Measurements from ENCODE around the gene HERPUD1. TPM values are rescaled to one million over a fixed set of nuclear protein-coding genes. Genes with fewer than 3 reads are reported as not detected.
A peak's percentile ranks its signal among the peaks of the same experiment; 100 is the strongest.

HERPUD1 gene
- total and polyA plus RNA-seq, 2 of the 8 experiments (the other 6 are each of a cell fraction or from before 2014, with no cell fraction given) = 23.3 to 34.7 TPM

- no peak for TF ChIP-seq RNF2 (IDR thresholded peaks at IDR 0.05; ENCODE audit: borderline replicate concordance, low read depth, low read length, missing control alignments, poor library complexity, severe bottlenecking)
- TF ChIP-seq CREB1 (IDR thresholded peaks at IDR 0.05) = no peak
- TF ChIP-seq MAFK (IDR thresholded peaks at IDR 0.05; ENCODE audit: low read depth, low read length) = no peak
- TF ChIP-seq SIN3A (conservative IDR thresholded peaks at IDR 0.05 in 1 of 2, IDR thresholded peaks at IDR 0.05 in 1 of 2; ENCODE audit: low read depth in 1 of 2, low read length in 2 of 2) = no peak
- TF ChIP-seq BCL11A (IDR thresholded peaks at IDR 0.05; ENCODE audit: low read depth in 2 of 2, low read length in 2 of 2) = no peak
- Histone ChIP-seq H3K4me3 (ENCODE audit: extremely low read depth in 1 of 4, insufficient read depth in 2 of 4, low read depth in 3 of 4, low read length in 4 of 4) (no peak overlapping the region), H3K36me3 (ENCODE audit: control insufficient read depth in 2 of 4, insufficient read depth in 4 of 4, low read length in 3 of 4) (no peaks in the 10 kb centered on the region), H3K27me3 (replicated peaks in 1 of 4; ENCODE audit: control insufficient read depth in 3 of 4, extremely low read depth in 1 of 4, insufficient read depth in 3 of 4, low read length in 3 of 4) (peaks cover 0 to 17% (median 16%) of the 10 kb centered on the region in 4 experiments; a peak in 6 of 7 replicates), H3K9me3 (ENCODE audit: insufficient read depth in 2 of 2, low read depth in 1 of 2, low read length in 1 of 2) (no peaks in the 10 kb centered on the region), H2AFZ (ENCODE audit: low read length) (peak overlapping the region; percentile 19; the same call in 1 of the 2 replicates), H3K4me1 (replicated peaks in 1 of 4; ENCODE audit: control insufficient read depth in 3 of 4, insufficient read depth in 4 of 4, low read length in 3 of 4) (peaks cover 0 to 5% (median 0%) of the 10 kb centered on the region in 4 experiments; a peak in 2 of 7 replicates), H2BK20ac (ENCODE audit: low read length) (no peak overlapping the region), H2BK5ac (ENCODE audit: low read depth, low read length) (no peak overlapping the region), H4K5ac (ENCODE audit: insufficient read length, low read depth, low read length) (no peak overlapping the region), H3K79me1 (ENCODE audit: low read depth, low read length) (no peaks in the 10 kb centered on the region), H3K4ac (replicated peaks; ENCODE audit: insufficient read length, low read depth, low read length) (no peak overlapping the region), H3K18ac (ENCODE audit: extremely low read depth, low read length) (no peak overlapping the region), H3K56ac (replicated peaks; ENCODE audit: insufficient read length, low read depth, low read length) (no peak overlapping the region), H2BK12ac (ENCODE audit: low read depth, low read length) (no peak overlapping the region), H3K23ac (ENCODE audit: insufficient read length) (no peak overlapping the region), H4K8ac (ENCODE audit: extremely low read depth, insufficient read depth, low read length) (no peak overlapping the region), H2AK5ac (ENCODE audit: low read depth, low read length) (no peak overlapping the region), H3K27ac (ENCODE audit: low read depth, low read length) (no peak overlapping the region), H4K20me1 (replicated peaks in 1 of 2; ENCODE audit: control insufficient read depth in 1 of 2, insufficient read depth in 2 of 2, low read length in 2 of 2) (no peaks in the 10 kb centered on the region), H3K4me2 (ENCODE audit: insufficient read depth in 1 of 2, low read depth in 2 of 2, low read length in 2 of 2) (no peak overlapping the region), H3K14ac (ENCODE audit: insufficient read length) (no peak overlapping the region), H3K9ac (replicated peaks in 1 of 4; ENCODE audit: extremely low read depth in 1 of 4, low read depth in 3 of 4, low read length in 3 of 4) (no peak overlapping the region; a peak in 1 of 7 replicates), H3K23me2 (ENCODE audit: low read depth, low read length) (peaks cover 2% of the 10 kb centered on the region; the same call in 1 of the 2 replicates), H2BK120ac (replicated peaks; ENCODE audit: low read depth, low read length) (no peak overlapping the region), H2BK15ac (ENCODE audit: low read length) (no peak overlapping the region), H3K79me2 (ENCODE audit: control insufficient read depth in 1 of 2, insufficient read depth in 2 of 2, low read length in 2 of 2) (no peaks in the 10 kb centered on the region), H4K91ac (replicated peaks; ENCODE audit: insufficient read length, low read length) (no peak overlapping the region)
- ChIA-PET POLR2A (ENCODE audit: partially characterized antibody) (no interaction called here), CTCF (ENCODE audit: partially characterized antibody) (interaction anchor here (1.7 kb wide), 2 partner anchors 28 to 52 kb away, joined by 6 read pairs; no protein-coding TSS in a partner anchor)
- FAIRE-seq = no peak
- DNase-seq (ENCODE audit: low read depth in 1 of 2, low spot score in 2 of 2) = no peak
- 83% methylated on average over 5 of the region's 5 CpGs; no CpG with 5 or more reads in 1 of the 2 experiments for WGBS, 2 experiments (ENCODE audit: extremely low coverage in 1 of 2, insufficient coverage in 1 of 2, insufficient read length in 1 of 2, insufficient replicate concordance in 2 of 2, low coverage in 1 of 2, low lambda C conversion rate in 2 of 2, missing lambda C conversion rate in 1 of 2)
These were observed 62.4 kb downstream of the HERPUD1 start for GRCh38 chr16:56994311-56994710.
